HEK293 (cell line): ENCODE results near the gene SLC25A31.

Experiments
- CTCF ChIA-PET: fragments of 350-600 bp; formaldehyde crosslinking; extraction: SDS; loops from one replicate; lab custom pipeline; 2021; ENCODE audit warnings: antibody characterized with exemption; lab: Yijun Ruan, JAX
- POLR2A ChIA-PET: fragments of 300-600 bp; formaldehyde crosslinking; extraction: SDS; loops from one replicate; lab custom pipeline; 2020; ENCODE audit warnings: antibody characterized with exemption, inconsistent platforms; lab: Yijun Ruan, JAX
- H3K27ac ChIP-seq: fragments of 200-500 bp; sonication (Bioruptor generic); 2 replicates; pipeline ENCODE4 v1.5.1; 2014; ENCODE audit warnings: low read depth, low read length, control low read depth, inconsistent platforms; ENCODE audit errors: extremely low read depth
- H3K36me3 ChIP-seq, 2 experiments: fragments of 200-500 bp in 1 of 2; sonication (Bioruptor generic) in 1 of 2; 1 replicate in 1 of 2; 2 replicates in 1 of 2; pipeline ENCODE4 v1.5.1; 2014 to 2017; ENCODE audit warnings: inconsistent platforms in 2 of 2, low read length in 2 of 2; ENCODE audit not compliant: control insufficient read depth in 2 of 2, insufficient read depth in 1 of 2
- H3K4me1 ChIP-seq: fragments of 200-500 bp; sonication (Bioruptor generic); 2 replicates; pipeline ENCODE4 v1.5.1; 2014; ENCODE audit warnings: mild to moderate bottlenecking, low read length, inconsistent platforms; ENCODE audit not compliant: control insufficient read depth, insufficient read depth
- H3K4me3 ChIP-seq: 2 replicates; pipeline ENCODE4 v1.5.1; 2011; ENCODE audit warnings: low read depth, mild to moderate bottlenecking, control low read depth, low read length, moderate library complexity
- H3K9me3 ChIP-seq: fragments of 200-500 bp; sonication (Bioruptor generic); 2 replicates; pipeline ENCODE4 v1.5.1; 2014; ENCODE audit warnings: low read depth, low read length, inconsistent platforms; ENCODE audit not compliant: control insufficient read depth, insufficient read depth
- CTCF ChIP-seq: fragments of 450-650 bp; formaldehyde crosslinking; IDR thresholded peaks from 2 replicates; pipeline ENCODE4 v1.5.1; 2016; ENCODE audit warnings: missing biosample characterization, missing genetic modification characterization
- GLI2 ChIP-seq: fragments of 450-650 bp; formaldehyde crosslinking; IDR thresholded peaks from 2 replicates; pipeline ENCODE4; 2017; ENCODE audit warnings: missing biosample characterization, missing genetic modification characterization, low read depth, borderline replicate concordance
- HOXD13 ChIP-seq: sonication (generic); formaldehyde crosslinking; IDR thresholded peaks from 2 replicates; pipeline ENCODE4 v1.8.0; 2022; ENCODE audit warnings: missing genetic modification reagents, borderline replicate concordance
- MEIS1 ChIP-seq: sonication (generic); formaldehyde crosslinking; IDR thresholded peaks from 2 replicates; pipeline ENCODE4 v1.8.1; 2022; ENCODE audit warnings: missing genetic modification reagents, mild to moderate bottlenecking, borderline replicate concordance
- PRDM1 ChIP-seq: fragments of 450-650 bp; formaldehyde crosslinking; IDR thresholded peaks from 2 replicates; pipeline ENCODE4; 2016; ENCODE audit warnings: missing biosample characterization, missing genetic modification characterization
- ZBTB11 ChIP-seq: fragments of 450-650 bp; formaldehyde crosslinking; conservative IDR thresholded peaks from 2 replicates; pipeline ENCODE4 v1.5.1; 2016; ENCODE audit warnings: low read depth, missing biosample characterization, missing genetic modification characterization
- ZBTB48 ChIP-seq: fragments of 450-650 bp; formaldehyde crosslinking; IDR thresholded peaks from 2 replicates; pipeline ENCODE4 v1.5.1; 2016; ENCODE audit warnings: missing biosample characterization, missing genetic modification characterization
- ZFP69B ChIP-seq: fragments of 450-650 bp; formaldehyde crosslinking; IDR thresholded peaks from 2 replicates; pipeline ENCODE4 v1.5.1; 2016; ENCODE audit warnings: missing biosample characterization, missing genetic modification characterization
- ZNF132 ChIP-seq: fragments of 450-650 bp; formaldehyde crosslinking; IDR thresholded peaks from 2 replicates; pipeline ENCODE4 v1.5.1; 2017; ENCODE audit warnings: missing biosample characterization, missing genetic modification characterization, borderline replicate concordance
- ZNF157 ChIP-seq: fragments of 450-650 bp; formaldehyde crosslinking; IDR thresholded peaks from 2 replicates; pipeline ENCODE4 v1.5.1; 2016; ENCODE audit warnings: missing biosample characterization, missing genetic modification characterization
- ZNF169 ChIP-seq: fragments of 450-650 bp; formaldehyde crosslinking; IDR thresholded peaks from 2 replicates; pipeline ENCODE4 v1.5.1; 2016; ENCODE audit warnings: missing biosample characterization, missing genetic modification characterization
- ZNF211 ChIP-seq: fragments of 450-650 bp; formaldehyde crosslinking; IDR thresholded peaks from 2 replicates; pipeline ENCODE4 v1.5.1; 2016; ENCODE audit warnings: low read depth, missing biosample characterization, missing genetic modification characterization
- ZNF214 ChIP-seq: fragments of 450-650 bp; formaldehyde crosslinking; IDR thresholded peaks from 2 replicates; pipeline ENCODE4 v1.5.1; 2017; ENCODE audit warnings: missing biosample characterization, mild to moderate bottlenecking, missing genetic modification characterization, borderline replicate concordance
- ZNF23 ChIP-seq: fragments of 450-650 bp; formaldehyde crosslinking; IDR thresholded peaks from 2 replicates; pipeline ENCODE4 v1.5.1; 2016; ENCODE audit warnings: missing biosample characterization, missing genetic modification characterization, borderline replicate concordance
- ZNF335 ChIP-seq: fragments of 450-650 bp; formaldehyde crosslinking; conservative IDR thresholded peaks from 2 replicates; pipeline ENCODE4 v1.5.1; 2016; ENCODE audit warnings: missing biosample characterization, missing genetic modification characterization
- ZNF416 ChIP-seq: fragments of 450-650 bp; formaldehyde crosslinking; IDR thresholded peaks from 2 replicates; pipeline ENCODE4 v1.5.1; 2016; ENCODE audit warnings: missing biosample characterization, missing genetic modification characterization
- ZNF426 ChIP-seq: fragments of 450-650 bp; formaldehyde crosslinking; IDR thresholded peaks from 2 replicates; pipeline ENCODE4 v1.5.1; 2017; ENCODE audit warnings: missing biosample characterization, missing genetic modification characterization, mild to moderate bottlenecking, inconsistent platforms, moderate library complexity
- ZNF555 ChIP-seq: fragments of 450-650 bp; formaldehyde crosslinking; conservative IDR thresholded peaks from 2 replicates; pipeline ENCODE4 v1.5.1; 2017; ENCODE audit warnings: missing biosample characterization, mild to moderate bottlenecking, missing genetic modification characterization, inconsistent platforms
- ZNF596 ChIP-seq: fragments of 450-650 bp; IDR thresholded peaks from 2 replicates; pipeline ENCODE4 v1.5.0; 2018; ENCODE audit warnings: missing biosample characterization, mild to moderate bottlenecking, missing genetic modification characterization, moderate library complexity
- ZNF645 ChIP-seq: fragments of 450-650 bp; formaldehyde crosslinking; IDR thresholded peaks from 2 replicates; pipeline ENCODE4; 2016; ENCODE audit warnings: missing biosample characterization, missing genetic modification characterization
- ZNF76 ChIP-seq: fragments of 450-650 bp; formaldehyde crosslinking; IDR thresholded peaks from 2 replicates; pipeline ENCODE4; 2016; ENCODE audit warnings: low read depth, missing biosample characterization, missing genetic modification characterization, borderline replicate concordance
- ZSCAN23 ChIP-seq: fragments of 450-650 bp; formaldehyde crosslinking; IDR thresholded peaks from 2 replicates; pipeline ENCODE4 v1.5.1; 2016; ENCODE audit warnings: missing biosample characterization, missing genetic modification characterization
- ZSCAN4 ChIP-seq: fragments of 450-650 bp; formaldehyde crosslinking; IDR thresholded peaks from 2 replicates; pipeline ENCODE4 v1.5.1; 2017; ENCODE audit warnings: missing biosample characterization, missing genetic modification characterization
- ZXDB ChIP-seq: fragments of 450-650 bp; formaldehyde crosslinking; IDR thresholded peaks from 2 replicates; pipeline ENCODE4 v1.5.1; 2016; ENCODE audit warnings: missing biosample characterization, missing genetic modification characterization

SLC25A31 gene

GRCh38 chr4:127791391-127791790 lies 61.2 kb downstream of the SLC25A31 start:
- TF ChIP-seq ZBTB48 (tag by site-specific recombination) = no peak
- TF ChIP-seq ZSCAN23 = no peak
- TF ChIP-seq ZNF416 (tag by site-specific recombination) = no peak
- TF ChIP-seq ZNF157 (tag by site-specific recombination) = no peak
- TF ChIP-seq GLI2 = no peak
- no peak for TF ChIP-seq ZNF169 (tag by site-specific recombination)
- no peak for TF ChIP-seq ZNF426 (tag by site-specific recombination)
- POLR2A ChIA-PET = no interaction called here
- H3K4me1 ChIP-seq = no peaks in the 10 kb centered on the region

GRCh38 chr4:127793528-127793927 lies 63.3 kb downstream of the SLC25A31 start:
- TF ChIP-seq ZNF335 (tag by site-specific recombination) (no peak), ZNF214 (tag by site-specific recombination) (no peak), ZNF132 (tag by site-specific recombination) (no peak), ZNF645 (tag by site-specific recombination) (no peak), ZNF211 (tag by site-specific recombination) (no peak), ZNF555 (tag by site-specific recombination) (no peak), HOXD13 (CRISPR knock-in tag) (no peak), ZNF76 (tag by site-specific recombination) (no peak), CTCF (tag by site-specific recombination) (no peak), ZNF596 (tag by site-specific recombination) (no peak), MEIS1 (CRISPR knock-in tag) (no peak), ZXDB (no peak), ZBTB11 (tag by site-specific recombination) (no peak), ZNF23 (tag by site-specific recombination) (no peak), ZFP69B (tag by site-specific recombination) (no peak), ZSCAN4 (tag by site-specific recombination) (no peak), PRDM1 (tag by site-specific recombination) (no peak)
- ChIA-PET CTCF (no interaction called here), POLR2A (no interaction called here)
- no peak overlapping the region for H3K4me3 ChIP-seq
- H3K36me3 ChIP-seq = peaks cover 0 to 16% of the 10 kb centered on the region in 2 experiments; a peak in 1 of 3 replicates
- no peak overlapping the region for H3K27ac ChIP-seq
- no peaks in the 10 kb centered on the region for H3K4me1 ChIP-seq
- no peaks in the 10 kb centered on the region for H3K9me3 ChIP-seq

More at GRCh38 chr4:127791391-127791790, 61.2 kb downstream of the SLC25A31 start:
- H3K27ac ChIP-seq = no peak overlapping the region
- no peak overlapping the region for H3K4me3 ChIP-seq
- H3K9me3 ChIP-seq = no peaks in the 10 kb centered on the region
- CTCF ChIA-PET = interaction anchor here (0.7 kb wide), 1 partner anchor 26 kb away, joined by 3 read pairs; no protein-coding TSS in a partner anchor
- peaks cover 0 to 8% of the 10 kb centered on the region in 2 experiments; a peak in 1 of 3 replicates for H3K36me3 ChIP-seq
